ENCODE measurements around the gene CCBE1.

- TF ChIP-seq CTCF (conservative IDR thresholded peaks at IDR 0.05; ENCODE audit: low read depth, low read length) (no peak), RCOR1 (IDR thresholded peaks at IDR 0.05; ENCODE audit: insufficient replicate concordance, low read length) (no peak), RFX5 (IDR thresholded peaks at IDR 0.05; ENCODE audit: low read depth, low read length) (no peak), POLR2A (IDR thresholded peaks at IDR 0.05; ENCODE audit: low read depth, low read length) (no peak), SMC3 (IDR thresholded peaks at IDR 0.05; ENCODE audit: low read depth, low read length) (no peak), CHD1 (IDR thresholded peaks at IDR 0.05; ENCODE audit: low read depth, low read length) (no peak), ELK1 (IDR thresholded peaks at IDR 0.05; ENCODE audit: borderline replicate concordance, low read depth, low read length) (no peak), USF2 (IDR thresholded peaks at IDR 0.05; ENCODE audit: low read depth, low read length) (no peak), CEBPB (IDR thresholded peaks at IDR 0.05; ENCODE audit: low read depth, low read length) (no peak), MAZ (IDR thresholded peaks at IDR 0.05; ENCODE audit: borderline replicate concordance, low read depth, low read length) (no peak), RAD21 (IDR thresholded peaks at IDR 0.05; ENCODE audit: low read length) (no peak), MAFK (IDR thresholded peaks at IDR 0.05; ENCODE audit: low read depth, low read length) (no peak), BHLHE40 (IDR thresholded peaks at IDR 0.05; ENCODE audit: low read depth, low read length) (no peak), MXI1 (IDR thresholded peaks at IDR 0.05; ENCODE audit: borderline replicate concordance, low read depth, low read length) (no peak)
These were observed 79.7 kb downstream of the CCBE1 start for GRCh38 chr18:59617468-59617932.

Measured in IMR-90 (cell line).